Measurements from ENCODE around the gene LIPF.

LIPF gene, protein sequence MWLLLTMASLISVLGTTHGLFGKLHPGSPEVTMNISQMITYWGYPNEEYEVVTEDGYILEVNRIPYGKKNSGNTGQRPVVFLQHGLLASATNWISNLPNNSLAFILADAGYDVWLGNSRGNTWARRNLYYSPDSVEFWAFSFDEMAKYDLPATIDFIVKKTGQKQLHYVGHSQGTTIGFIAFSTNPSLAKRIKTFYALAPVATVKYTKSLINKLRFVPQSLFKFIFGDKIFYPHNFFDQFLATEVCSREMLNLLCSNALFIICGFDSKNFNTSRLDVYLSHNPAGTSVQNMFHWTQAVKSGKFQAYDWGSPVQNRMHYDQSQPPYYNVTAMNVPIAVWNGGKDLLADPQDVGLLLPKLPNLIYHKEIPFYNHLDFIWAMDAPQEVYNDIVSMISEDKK

DNA sequence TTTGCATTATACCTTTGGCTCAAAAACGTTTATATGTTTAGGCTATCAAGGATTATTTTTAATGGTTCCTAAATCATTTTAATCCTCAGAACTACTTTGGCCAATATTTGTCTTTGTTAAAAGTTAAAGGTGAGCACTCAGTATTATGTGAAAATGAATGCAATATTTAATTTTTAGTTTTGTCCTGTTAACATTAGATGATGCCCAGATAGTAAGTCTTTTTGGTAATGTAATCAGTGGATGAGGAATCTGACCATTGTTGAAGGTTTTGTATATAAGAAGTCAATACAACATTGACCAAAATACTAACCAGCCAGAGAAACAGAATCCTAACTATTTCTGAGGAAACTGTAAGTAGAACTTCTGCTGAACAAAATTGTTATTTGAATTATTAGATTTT lies at the start of gene LIPF:
LIPF (plus strand) TSS at position 301 of the 400 bp plus-strand sequence. CDS start 2,856 bp downstream, outside the sequence.
- TF ChIP-seq, protein P1, sequence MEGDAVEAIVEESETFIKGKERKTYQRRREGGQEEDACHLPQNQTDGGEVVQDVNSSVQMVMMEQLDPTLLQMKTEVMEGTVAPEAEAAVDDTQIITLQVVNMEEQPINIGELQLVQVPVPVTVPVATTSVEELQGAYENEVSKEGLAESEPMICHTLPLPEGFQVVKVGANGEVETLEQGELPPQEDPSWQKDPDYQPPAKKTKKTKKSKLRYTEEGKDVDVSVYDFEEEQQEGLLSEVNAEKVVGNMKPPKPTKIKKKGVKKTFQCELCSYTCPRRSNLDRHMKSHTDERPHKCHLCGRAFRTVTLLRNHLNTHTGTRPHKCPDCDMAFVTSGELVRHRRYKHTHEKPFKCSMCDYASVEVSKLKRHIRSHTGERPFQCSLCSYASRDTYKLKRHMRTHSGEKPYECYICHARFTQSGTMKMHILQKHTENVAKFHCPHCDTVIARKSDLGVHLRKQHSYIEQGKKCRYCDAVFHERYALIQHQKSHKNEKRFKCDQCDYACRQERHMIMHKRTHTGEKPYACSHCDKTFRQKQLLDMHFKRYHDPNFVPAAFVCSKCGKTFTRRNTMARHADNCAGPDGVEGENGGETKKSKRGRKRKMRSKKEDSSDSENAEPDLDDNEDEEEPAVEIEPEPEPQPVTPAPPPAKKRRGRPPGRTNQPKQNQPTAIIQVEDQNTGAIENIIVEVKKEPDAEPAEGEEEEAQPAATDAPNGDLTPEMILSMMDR (IDR thresholded peaks at IDR 0.05), result no peak
- no peak for DNase-seq (ENCODE audit: low spot score)

DNA sequence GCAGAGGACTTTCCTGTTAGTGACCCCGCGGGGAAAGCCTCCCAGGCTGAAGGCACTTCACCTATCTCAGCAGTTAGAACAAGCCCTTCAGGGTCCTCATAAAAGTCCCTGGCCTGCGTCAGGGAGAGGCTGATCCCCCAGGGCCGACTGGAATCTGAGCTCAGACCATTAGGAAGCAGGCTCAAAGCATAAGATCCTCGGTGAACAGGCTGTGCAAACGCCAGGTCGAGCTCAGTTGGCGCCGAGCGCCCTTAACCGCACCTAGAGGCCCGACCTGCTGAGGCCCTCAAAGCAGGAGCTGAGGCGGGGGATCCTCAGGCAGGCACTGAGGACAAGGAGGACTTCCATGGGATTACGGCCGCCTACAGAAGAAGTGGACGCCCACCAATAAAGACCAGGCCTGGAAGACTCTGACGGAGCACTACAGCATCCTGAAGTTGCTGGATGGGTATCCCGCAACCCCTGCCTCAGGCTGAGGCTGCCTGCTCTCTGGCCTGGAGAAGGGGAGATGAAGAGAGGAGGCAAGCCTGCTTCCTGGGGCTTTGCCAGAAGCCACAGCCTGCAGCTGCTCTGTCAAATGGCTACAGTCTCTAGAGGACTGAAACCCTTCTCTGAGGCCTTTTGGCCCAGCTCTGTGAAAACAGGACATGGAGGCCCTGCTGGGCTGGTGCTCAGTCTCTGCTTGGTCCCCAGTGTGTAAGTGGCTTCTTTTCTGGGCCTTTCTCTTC lies 47.8 kb upstream of the LIPF start:
- TF ChIP-seq, protein P1 (IDR thresholded peaks at IDR 0.05), result no peak
- no peak overlapping the region for H3K27ac ChIP-seq
- no peak for DNase-seq (ENCODE audit: low spot score)
- H3K4me3 ChIP-seq, result no peak overlapping the region

More for the DNA sequence above, at the start of gene LIPF:
- Histone ChIP-seq H3K27ac (no peak within 1 kb of the TSS), H3K4me3 (no peak within 1 kb of the TSS)

DNA sequence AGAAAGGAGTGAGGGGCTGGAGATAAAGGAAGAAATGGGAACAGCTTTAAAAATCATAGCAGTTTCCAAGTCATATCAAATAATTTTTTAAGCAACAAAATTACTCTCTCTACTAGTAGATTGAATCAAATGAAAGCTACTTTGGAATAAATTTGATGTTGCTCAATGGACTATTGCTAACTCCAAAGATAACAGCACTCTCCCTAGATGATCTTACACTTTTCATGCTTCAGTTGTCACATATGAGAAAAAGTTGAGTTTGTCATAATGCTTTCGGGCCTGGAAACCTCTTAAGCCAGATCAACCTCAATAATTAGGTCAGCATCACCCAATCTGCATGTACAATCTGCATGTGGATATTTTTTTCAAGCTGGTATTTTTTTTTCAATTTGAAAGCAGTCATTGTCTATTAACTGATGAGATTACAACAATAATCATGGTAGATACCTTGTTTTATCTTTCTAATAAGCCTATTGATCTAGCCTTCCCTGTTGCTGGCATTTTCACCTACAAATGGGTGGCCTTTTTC lies 46.4 kb upstream of the LIPF start:
- Histone ChIP-seq H3K27ac (no peak overlapping the region), H3K4me3 (no peak overlapping the region)
- TF ChIP-seq, protein P1 (IDR thresholded peaks at IDR 0.05), result no peak
- DNase-seq (ENCODE audit: low spot score), result no peak

DNA sequence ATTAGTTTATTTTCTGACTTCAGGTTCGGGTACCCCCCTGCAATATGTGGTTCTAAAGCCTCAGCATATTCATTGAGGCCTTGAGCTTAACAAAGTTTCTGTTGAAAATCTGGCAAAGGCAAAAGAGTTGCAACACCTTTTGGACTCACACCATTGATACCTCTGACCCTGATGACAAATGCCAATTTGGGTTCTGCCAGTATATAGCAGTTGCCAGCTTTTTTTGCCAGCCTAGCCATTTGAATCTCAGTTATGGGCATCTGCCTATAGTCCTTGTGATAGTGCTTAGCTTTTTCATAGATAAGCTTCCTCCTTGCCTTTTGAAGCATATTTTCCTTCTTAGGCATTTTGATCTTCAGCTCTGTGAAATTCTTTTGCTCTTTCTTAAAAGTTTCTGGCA lies 45.7 kb upstream of the LIPF start:
- H3K4me3 ChIP-seq, result no peak overlapping the region
- no peak overlapping the region for H3K27ac ChIP-seq
- TF ChIP-seq, protein P1 (IDR thresholded peaks at IDR 0.05), result no peak

DNA sequence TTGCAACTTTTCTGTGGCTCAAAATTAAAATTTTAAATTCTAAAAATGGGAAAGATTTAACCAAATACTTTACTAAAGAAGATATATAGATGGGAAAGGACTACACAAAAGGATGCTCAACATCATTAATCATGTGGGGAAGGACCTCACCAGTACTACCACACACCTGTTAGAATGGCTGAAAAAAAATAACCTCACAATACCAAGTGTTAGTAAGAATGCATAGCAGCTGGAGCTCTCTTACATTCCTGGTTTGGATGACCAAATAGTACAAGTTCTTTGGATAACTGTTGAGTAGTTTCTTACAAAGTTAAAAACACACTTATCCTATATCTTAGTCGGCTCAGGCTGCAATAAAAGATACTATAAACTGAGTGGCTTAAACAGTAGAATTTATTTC lies 43.8 kb upstream of the LIPF start:
- no peak overlapping the region for H3K4me3 ChIP-seq
- no peak for DNase-seq (ENCODE audit: low spot score)
- no peak overlapping the region for H3K27ac ChIP-seq
- TF ChIP-seq, protein P1 (IDR thresholded peaks at IDR 0.05), result no peak

More for the DNA sequence above, 45.7 kb upstream of the LIPF start:
- DNase-seq (ENCODE audit: low spot score), result no peak

DNA sequence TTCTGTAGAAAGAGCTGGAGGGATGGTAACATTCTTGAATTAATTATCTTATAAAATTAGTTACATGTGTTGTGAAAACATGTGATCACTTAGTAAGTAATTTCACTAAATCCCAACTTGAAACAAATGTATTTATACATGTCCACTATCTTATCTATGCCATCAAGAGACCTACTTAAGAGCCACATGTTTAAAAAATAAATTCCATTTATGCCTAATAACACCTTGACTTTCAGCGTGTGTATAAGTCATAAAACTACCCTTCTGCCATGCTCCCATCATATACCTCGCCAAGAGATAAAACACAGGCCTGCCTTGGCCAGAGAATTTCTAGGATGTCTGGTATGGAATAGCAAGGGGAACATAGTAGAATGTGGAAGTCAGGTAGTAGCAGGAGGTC lies 40.4 kb upstream of the LIPF start:
- no peak overlapping the region for H3K4me3 ChIP-seq
- no peak overlapping the region for H3K27ac ChIP-seq
- TF ChIP-seq, protein P1 (IDR thresholded peaks at IDR 0.05), result no peak
- DNase-seq (ENCODE audit: low spot score), result no peak
